HepG2 (cell line): ENCODE measurements around the gene CPOX. TPM values are rescaled to one million over a fixed set of nuclear protein-coding genes. Genes with fewer than 3 reads are reported as not detected.

ENCODE experiments used
- ARHGAP35 ChIP-seq: sonication (generic); formaldehyde crosslinking; IDR thresholded peaks from 2 replicates; pipeline ENCODE4 v1.9.0; 2022; ENCODE audit warnings: mild to moderate bottlenecking, inconsistent platforms, moderate library complexity, missing genetic modification reagents, borderline replicate concordance
- KDM4B ChIP-seq: sonication (generic); formaldehyde crosslinking; IDR thresholded peaks from 2 replicates; pipeline ENCODE4 v1.4.0; 2020; ENCODE audit warnings: missing genetic modification reagents
- PBX3 ChIP-seq: sonication (generic); formaldehyde crosslinking; IDR thresholded peaks from 2 replicates; pipeline ENCODE4 v1.8.1; 2023; ENCODE audit warnings: missing genetic modification reagents, inconsistent platforms, borderline replicate concordance
- PITX1 ChIP-seq: sonication (generic); formaldehyde crosslinking; IDR thresholded peaks from 2 replicates; pipeline ENCODE4 v1.5.1; 2020; ENCODE audit warnings: mild to moderate bottlenecking, missing genetic modification reagents
- PTBP1 ChIP-seq: fragments of 200-400 bp; formaldehyde crosslinking; IDR thresholded peaks from 2 replicates; pipeline ENCODE4 v1.6.1; 2018; ENCODE audit warnings: low read length, low read depth; ENCODE audit not compliant: poor library complexity, severe bottlenecking
- SETDB1 ChIP-seq: sonication (generic); formaldehyde crosslinking; IDR thresholded peaks from 2 replicates; pipeline ENCODE4 v1.5.1; 2020; ENCODE audit warnings: missing genetic modification reagents, mild to moderate bottlenecking, borderline replicate concordance
- SMAD3 ChIP-seq: sonication (generic); formaldehyde crosslinking; IDR thresholded peaks from 2 replicates; pipeline ENCODE4 v1.4.0; 2020; ENCODE audit warnings: missing genetic modification reagents
- SMARCC2 ChIP-seq: fragments of 450-650 bp; IDR thresholded peaks from 2 replicates; pipeline ENCODE4 v1.6.1; 2017; ENCODE audit warnings: antibody characterized with exemption, mild to moderate bottlenecking
- SP4 ChIP-seq: sonication (generic); formaldehyde crosslinking; IDR thresholded peaks from 2 replicates; pipeline ENCODE4 v1.8.1; 2023; ENCODE audit warnings: mild to moderate bottlenecking, missing genetic modification reagents
- TCF12 ChIP-seq, 2 experiments: fragments of 450-650 bp in 1 of 2; sonication (generic) in 1 of 2; formaldehyde crosslinking in 1 of 2; IDR thresholded peaks; 2 replicates each; pipeline versions ENCODE4 v1.6.1 to v1.8.0; 2017 to 2022; ENCODE audit warnings: antibody characterized with exemption in 1 of 2, mild to moderate bottlenecking in 1 of 2, missing genetic modification reagents in 1 of 2, moderate library complexity in 1 of 2
- ZFP41 ChIP-seq: sonication (generic); formaldehyde crosslinking; IDR thresholded peaks from 2 replicates; pipeline ENCODE4 v1.4.0; 2020; ENCODE audit warnings: mild to moderate bottlenecking, missing genetic modification reagents, borderline replicate concordance
- ZNF350 ChIP-seq: sonication (generic); formaldehyde crosslinking; IDR thresholded peaks from 2 replicates; pipeline ENCODE4 v1.4.0; 2020; ENCODE audit warnings: mild to moderate bottlenecking, low read depth, missing genetic modification reagents, borderline replicate concordance
- ZNF367 ChIP-seq: sonication (generic); formaldehyde crosslinking; IDR thresholded peaks from 2 replicates; pipeline ENCODE4 v1.4.0; 2020; ENCODE audit warnings: missing genetic modification reagents, borderline replicate concordance
- ZNF460 ChIP-seq: sonication (generic); formaldehyde crosslinking; IDR thresholded peaks from 2 replicates; pipeline ENCODE4 v1.5.1; 2020; ENCODE audit warnings: missing genetic modification reagents, mild to moderate bottlenecking, borderline replicate concordance
- ZNF639 ChIP-seq: conservative IDR thresholded peaks from 2 replicates; pipeline ENCODE4 v1.6.1; 2018; ENCODE audit warnings: missing genetic modification reagents
- ZNF646 ChIP-seq: sonication (generic); formaldehyde crosslinking; IDR thresholded peaks from 2 replicates; pipeline ENCODE4 v1.9.0; 2021; ENCODE audit warnings: mild to moderate bottlenecking, missing genetic modification reagents
- ZNF660 ChIP-seq: sonication (generic); formaldehyde crosslinking; IDR thresholded peaks from 2 replicates; pipeline ENCODE4 v1.5.1; 2020; ENCODE audit warnings: mild to moderate bottlenecking, low read depth, missing genetic modification reagents, borderline replicate concordance
- ZNF713 ChIP-seq: sonication (generic); formaldehyde crosslinking; IDR thresholded peaks from 2 replicates; pipeline ENCODE4 v1.4.0; 2020; ENCODE audit warnings: mild to moderate bottlenecking, missing genetic modification reagents
- ZNF816 ChIP-seq: sonication (generic); formaldehyde crosslinking; IDR thresholded peaks from 2 replicates; pipeline ENCODE4 v1.8.0; 2022; ENCODE audit warnings: missing genetic modification reagents, mild to moderate bottlenecking, borderline replicate concordance
- polyA plus RNA-seq, 8 experiments: library from polyadenylated mRNA; depleted of rRNA in 3 of 8; stranded (reverse) in 7 of 8; unstranded in 1 of 8; fragments of >200 nt; fragmentation: Illumina TruSeq in 4 of 8; extraction: Trizol in 4 of 8; gene quantifications; 2 replicates each; pipeline versions ENCODE4 v1.2.1 to v1.2.3, GENCODE V29; 2011 to 2016; ENCODE audit warnings: low read depth in 4 of 8, missing spikeins in 1 of 8, mixed read lengths in 1 of 8; ENCODE audit not compliant: insufficient read depth in 1 of 8
- total RNA-seq, 5 experiments: library from RNA; depleted of rRNA; stranded (reverse); fragments of >200 nt; fragmentation: Illumina TruSeq; extraction: Trizol; gene quantifications; 2 replicates each; pipeline ENCODE4 v1.2.3, GENCODE V29; 2016; ENCODE audit warnings: low read depth in 1 of 5

The CPOX gene
- total and polyA plus RNA-seq, 2 of the 13 experiments (the other 11 are each of a cell fraction or from before 2014, with no cell fraction given) = 34.2 to 37.2 TPM

GRCh38 chr3:98593046-98593936 lies at the start of gene CPOX (continued):
- TF ChIP-seq ZNF639 (CRISPR knock-in tag) = no peak
- no peak for TF ChIP-seq PITX1
- TF ChIP-seq KDM4B (CRISPR knock-in tag) = 0 out of 2 replicates have a peak, but pooled peaks have one; percentile 25
- TF ChIP-seq ZNF350 (CRISPR knock-in tag) = peak; percentile 59; the same call in 1 of the 2 replicates
- no peak for TF ChIP-seq ZNF713 (CRISPR knock-in tag)
- no peak for TF ChIP-seq SETDB1 (CRISPR knock-in tag)
- TF ChIP-seq SP4 (CRISPR knock-in tag) = peak; percentile 71
- TF ChIP-seq ZNF660 (CRISPR knock-in tag) = no peak
- TF ChIP-seq ZNF816 = peak; percentile 72; the same call in 1 of the 2 replicates
- TF ChIP-seq PBX3 (CRISPR knock-in tag) = no peak; the same call in 1 of the 2 replicates
- no peak for TF ChIP-seq ZNF460 (CRISPR knock-in tag)
- 0 out of 2 replicates have a peak, but pooled peaks have one; percentile 16 for TF ChIP-seq SMAD3 (CRISPR knock-in tag)
- no peak for TF ChIP-seq ZNF367
- no peak for TF ChIP-seq ZFP41 (CRISPR knock-in tag)
- TF ChIP-seq ARHGAP35 (CRISPR knock-in tag) = no peak
- TF ChIP-seq ZNF646 = no peak
- no peak for TF ChIP-seq SMARCC2
- TF ChIP-seq PTBP1 = no peak
- no peak for TF ChIP-seq TCF12 (IDR thresholded peaks at IDR 0.05)
- no peak for TF ChIP-seq TCF12 (CRISPR knock-in tag; IDR thresholded peaks at IDR 0.05)
